ENCODE data around the gene ADAMTS3.
A peak's percentile ranks its signal among the peaks of the same experiment; 100 is the strongest.

ADAMTS3 gene

GRCh38 chr4:72312032-72312650 lies 256.9 kb downstream of the ADAMTS3 start:
- Mint-ChIP-seq H3K9me3 (no peaks in the 10 kb centered on the region), H3K27me3 (ENCODE audit: low read depth) (no peaks in the 10 kb centered on the region), H3K4me1 (peaks cover 30% of the 10 kb centered on the region), H3K36me3 (ENCODE audit: low read depth) (no peaks in the 10 kb centered on the region), H3K27ac (peak overlapping the region in 2 of 3 experiments; percentile 50 to 88), H3K4me3 (no peak overlapping the region)
- no peak for TF ChIP-seq CTCF (IDR thresholded peaks at IDR 0.05; ENCODE audit: unreplicated experiment in 3 of 3)

GRCh38 chr4:72311291-72311690 lies 257.7 kb downstream of the ADAMTS3 start:
- no peak for TF ChIP-seq CTCF (IDR thresholded peaks at IDR 0.05; ENCODE audit: unreplicated experiment in 3 of 3)
- peaks cover 30% of the 10 kb centered on the region for H3K4me1 Mint-ChIP-seq
- no peaks in the 10 kb centered on the region for H3K9me3 Mint-ChIP-seq
- H3K4me3 Mint-ChIP-seq = no peak overlapping the region
- no peaks in the 10 kb centered on the region for H3K27me3 Mint-ChIP-seq (ENCODE audit: low read depth)
- no peak overlapping the region for H3K27ac Mint-ChIP-seq
- H3K36me3 Mint-ChIP-seq (ENCODE audit: low read depth) = no peaks in the 10 kb centered on the region

- Mint-ChIP-seq H3K4me3 (no peak overlapping the region), H3K9me3 (no peaks in the 10 kb centered on the region), H3K4me1 (no peaks in the 10 kb centered on the region), H3K27me3 (ENCODE audit: low read depth) (no peaks in the 10 kb centered on the region), H3K36me3 (ENCODE audit: low read depth) (no peaks in the 10 kb centered on the region), H3K27ac (no peak overlapping the region)
- TF ChIP-seq CTCF (IDR thresholded peaks at IDR 0.05; ENCODE audit: unreplicated experiment in 3 of 3) = no peak
Measured at GRCh38 chr4:72305620-72306019, 263.4 kb downstream of the ADAMTS3 start.

GRCh38 chr4:72305080-72305479 lies 263.9 kb downstream of the ADAMTS3 start:
- no peak overlapping the region for H3K27ac Mint-ChIP-seq
- H3K27me3 Mint-ChIP-seq (ENCODE audit: low read depth) = no peaks in the 10 kb centered on the region
- H3K4me1 Mint-ChIP-seq = no peaks in the 10 kb centered on the region
- H3K4me3 Mint-ChIP-seq = no peak overlapping the region
- no peaks in the 10 kb centered on the region for H3K36me3 Mint-ChIP-seq (ENCODE audit: low read depth)
- no peak for TF ChIP-seq CTCF (IDR thresholded peaks at IDR 0.05; ENCODE audit: unreplicated experiment in 3 of 3)
- H3K9me3 Mint-ChIP-seq = no peaks in the 10 kb centered on the region

GRCh38 chr4:72302981-72303704 lies 265.9 kb downstream of the ADAMTS3 start:
- Mint-ChIP-seq H3K4me1 (no peaks in the 10 kb centered on the region), H3K27me3 (ENCODE audit: low read depth) (no peaks in the 10 kb centered on the region), H3K27ac (no peak overlapping the region), H3K4me3 (no peak overlapping the region), H3K36me3 (ENCODE audit: low read depth) (no peaks in the 10 kb centered on the region), H3K9me3 (no peaks in the 10 kb centered on the region)
- peak; percentile 57 to 68 (median 61) for TF ChIP-seq CTCF (IDR thresholded peaks at IDR 0.05; ENCODE audit: unreplicated experiment in 3 of 3)

- Mint-ChIP-seq H3K4me3 (no peak overlapping the region), H3K9me3 (no peaks in the 10 kb centered on the region), H3K36me3 (ENCODE audit: low read depth) (no peaks in the 10 kb centered on the region), H3K27ac (no peak overlapping the region), H3K4me1 (no peaks in the 10 kb centered on the region), H3K27me3 (ENCODE audit: low read depth) (no peaks in the 10 kb centered on the region)
- TF ChIP-seq CTCF (IDR thresholded peaks at IDR 0.05; ENCODE audit: unreplicated experiment in 3 of 3) = no peak
Measured at GRCh38 chr4:72301759-72302158, 267.3 kb downstream of the ADAMTS3 start.

All from nephron (organoid).